Bronchial epithelial cell (primary cell): ENCODE measurements around the gene PSD4. TPM values are rescaled to one million over a fixed set of nuclear protein-coding genes. Genes with fewer than 3 reads are reported as not detected.

Experiments used
- DNase-seq: peaks from one replicate; pipeline ENCODE4 v3.0.0-alpha.2; 2010; ENCODE audit warnings: low read depth
- FAIRE-seq: peaks from 2 replicates; lab custom pipeline; 2011; peaks lifted over from hg19 to GRCh38; lab: Jason Lieb, UNC
- H3K27me3 ChIP-seq: 2 replicates; pipeline ENCODE4 v1.5.1; 2011; ENCODE audit warnings: low read length; ENCODE audit not compliant: control insufficient read depth, insufficient read depth
- H3K36me3 ChIP-seq: 2 replicates; pipeline ENCODE4 v1.5.1; 2011; ENCODE audit warnings: low read length; ENCODE audit not compliant: control insufficient read depth, insufficient read depth
- H3K4me3 ChIP-seq: 2 replicates; pipeline ENCODE4 v1.5.1; 2011; ENCODE audit warnings: mild to moderate bottlenecking, low read depth, low read length, control low read depth
- total RNA-seq: library from RNA; depleted of rRNA; stranded (reverse); fragments of >200 nt; gene quantifications from 2 replicates; pipeline ENCODE4 v1.2.1, GENCODE V29; 2014
- TF ChIP-seq, protein P1 (sequence below): IDR thresholded peaks from 2 replicates; pipeline ENCODE4 v1.5.1; 2011; ENCODE audit warnings: mild to moderate bottlenecking, moderate library complexity, low read length, control low read depth, inconsistent platforms; ENCODE audit not compliant: insufficient read depth, severe bottlenecking

PSD4 gene
- total RNA-seq, 1 donor from 2014 or later: 25.0 TPM

DNA sequence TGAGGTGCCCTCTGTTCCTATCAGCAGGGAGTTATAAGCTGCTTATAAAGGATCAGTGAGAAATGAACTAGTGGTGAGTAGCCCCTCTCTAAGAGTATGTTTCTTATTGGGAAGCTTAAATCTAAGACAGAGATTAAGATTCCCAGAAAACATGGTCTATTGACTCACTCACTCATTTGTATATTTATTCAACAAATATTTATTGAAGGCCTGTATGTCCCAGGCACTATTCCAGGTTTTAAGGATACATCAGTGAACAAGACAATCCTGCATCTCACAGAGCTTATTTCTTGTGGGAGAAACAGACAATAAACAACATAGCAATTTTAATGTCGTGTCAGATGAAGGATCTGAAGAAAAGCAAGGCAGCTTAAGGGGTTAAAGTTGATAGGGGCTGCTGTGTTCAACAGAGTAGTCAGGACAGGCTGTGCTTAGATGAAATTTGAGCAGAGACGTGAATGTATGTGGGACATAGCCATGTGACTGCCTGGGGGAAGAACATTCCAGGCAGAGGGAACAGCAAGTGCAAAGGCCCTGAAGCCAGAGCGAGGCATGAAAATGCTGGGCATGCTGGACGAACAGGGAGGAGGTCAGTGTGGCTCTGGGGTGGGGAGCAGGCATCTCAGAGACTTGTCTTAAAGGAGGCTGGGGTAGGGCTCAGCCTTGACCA, 14.8 kb upstream of the PSD4 start:
- peak; percentile 16 for DNase-seq
- FAIRE-seq: no peak
- TF ChIP-seq, protein P1, sequence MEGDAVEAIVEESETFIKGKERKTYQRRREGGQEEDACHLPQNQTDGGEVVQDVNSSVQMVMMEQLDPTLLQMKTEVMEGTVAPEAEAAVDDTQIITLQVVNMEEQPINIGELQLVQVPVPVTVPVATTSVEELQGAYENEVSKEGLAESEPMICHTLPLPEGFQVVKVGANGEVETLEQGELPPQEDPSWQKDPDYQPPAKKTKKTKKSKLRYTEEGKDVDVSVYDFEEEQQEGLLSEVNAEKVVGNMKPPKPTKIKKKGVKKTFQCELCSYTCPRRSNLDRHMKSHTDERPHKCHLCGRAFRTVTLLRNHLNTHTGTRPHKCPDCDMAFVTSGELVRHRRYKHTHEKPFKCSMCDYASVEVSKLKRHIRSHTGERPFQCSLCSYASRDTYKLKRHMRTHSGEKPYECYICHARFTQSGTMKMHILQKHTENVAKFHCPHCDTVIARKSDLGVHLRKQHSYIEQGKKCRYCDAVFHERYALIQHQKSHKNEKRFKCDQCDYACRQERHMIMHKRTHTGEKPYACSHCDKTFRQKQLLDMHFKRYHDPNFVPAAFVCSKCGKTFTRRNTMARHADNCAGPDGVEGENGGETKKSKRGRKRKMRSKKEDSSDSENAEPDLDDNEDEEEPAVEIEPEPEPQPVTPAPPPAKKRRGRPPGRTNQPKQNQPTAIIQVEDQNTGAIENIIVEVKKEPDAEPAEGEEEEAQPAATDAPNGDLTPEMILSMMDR: no peak
- Histone ChIP-seq H3K27me3 (no peaks in the 10 kb centered on the region), H3K36me3 (no peaks in the 10 kb centered on the region), H3K4me3 (no peak overlapping the region)

DNA sequence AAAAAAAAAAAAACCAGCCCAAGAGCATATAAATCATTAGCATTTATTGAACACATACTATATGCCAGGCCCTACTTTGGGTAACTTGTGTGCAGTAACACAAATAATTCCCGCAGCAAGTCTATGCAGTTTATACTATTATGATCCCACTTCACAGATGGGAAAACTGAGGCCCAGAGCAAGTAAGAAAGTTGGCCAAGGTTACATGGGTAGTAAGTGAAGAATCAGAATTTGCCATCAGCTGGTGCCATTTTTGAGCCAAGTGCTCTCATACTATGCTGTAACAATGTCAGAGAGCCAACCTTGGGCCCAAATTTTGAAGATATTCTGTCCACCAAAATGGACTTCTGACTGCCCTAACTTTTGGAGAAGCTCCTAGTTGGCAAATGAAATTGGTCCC, 13.5 kb upstream of the PSD4 start:
- Histone ChIP-seq H3K36me3 (no peaks in the 10 kb centered on the region), H3K4me3 (no peak overlapping the region), H3K27me3 (no peaks in the 10 kb centered on the region)
- TF ChIP-seq, protein P1: no peak
- DNase-seq (no peak), FAIRE-seq (no peak)

DNA sequence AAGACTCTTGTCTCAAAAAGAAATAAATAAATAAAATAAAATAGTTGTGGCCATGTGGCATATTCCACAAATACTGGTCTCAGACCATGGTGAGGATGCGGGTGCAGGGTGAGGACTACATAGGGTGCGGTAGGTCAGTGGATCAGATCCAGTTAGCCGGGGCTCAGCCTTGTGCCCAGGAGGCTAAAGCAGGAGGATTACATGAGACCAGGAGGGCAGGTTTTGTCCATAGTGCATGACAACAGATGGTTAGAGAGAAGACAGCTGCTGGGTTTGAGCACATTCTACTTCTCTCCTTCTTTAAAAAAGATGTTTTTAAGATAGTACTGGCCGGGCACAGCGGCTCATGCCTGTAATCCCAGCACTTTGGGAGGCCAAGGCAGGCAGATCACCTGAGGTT, 12.8 kb upstream of the PSD4 start:
- Histone ChIP-seq H3K27me3 (no peaks in the 10 kb centered on the region), H3K36me3 (no peaks in the 10 kb centered on the region), H3K4me3 (no peak overlapping the region)
- TF ChIP-seq, protein P1: no peak
- DNase-seq (no peak), FAIRE-seq (no peak)

DNA sequence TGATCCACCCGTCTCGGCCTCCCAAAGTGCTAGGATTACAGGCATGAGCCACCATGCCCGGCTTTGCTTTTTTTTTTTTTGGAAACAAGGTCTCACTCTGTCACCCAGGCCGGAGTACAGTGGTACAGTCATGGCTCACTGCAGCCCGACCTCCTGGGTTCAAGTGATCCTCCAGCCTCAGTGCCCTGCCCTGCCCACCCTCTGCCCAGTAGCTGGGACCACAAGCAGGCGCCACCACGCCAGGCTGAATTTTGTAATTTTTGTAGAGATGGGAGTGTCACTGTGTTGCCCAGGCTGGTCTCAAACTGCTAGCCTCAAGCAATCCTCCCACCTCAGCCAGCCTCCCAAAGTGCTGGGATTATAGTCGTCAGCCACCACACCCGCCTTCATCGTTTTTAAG, 11.6 kb upstream of the PSD4 start:
- Histone ChIP-seq H3K36me3 (no peaks in the 10 kb centered on the region), H3K27me3 (no peaks in the 10 kb centered on the region), H3K4me3 (no peak overlapping the region)
- FAIRE-seq (no peak), DNase-seq (no peak)
- TF ChIP-seq, protein P1: no peak

DNA sequence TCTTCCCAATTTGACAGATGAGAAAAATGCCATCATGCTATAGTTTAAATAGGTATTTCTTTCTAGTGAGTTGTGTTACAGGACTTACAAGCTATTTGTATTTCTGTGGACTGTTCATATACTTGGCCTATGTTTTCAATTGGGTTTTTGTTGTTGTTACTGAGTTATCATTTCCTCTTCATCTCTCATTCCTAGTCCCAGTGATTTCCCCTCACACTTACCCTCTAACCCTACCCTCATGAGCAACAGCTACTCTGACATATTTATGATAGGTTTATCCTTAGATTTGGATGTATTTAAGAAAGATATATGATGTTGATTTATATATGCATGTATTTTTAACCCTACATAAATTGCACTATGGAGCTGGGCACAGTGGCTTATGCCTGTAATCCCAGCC, 10.9 kb upstream of the PSD4 start:
- FAIRE-seq: no peak
- Histone ChIP-seq H3K4me3 (no peak overlapping the region), H3K36me3 (peaks cover under 1% of the 10 kb centered on the region), H3K27me3 (no peaks in the 10 kb centered on the region)
- no peak for DNase-seq
- TF ChIP-seq, protein P1: no peak
